SU-DHL-6 (cell line): ENCODE data around the gene CINP.
"Not testable (repeated sequence)": the region's sequence is repeated elsewhere in the genome, so short reads cannot be mapped to it uniquely, and the experiment has no call there.

Experiments used
- H2AFZ ChIP-seq: fragments of 200-600 bp; sonication (generic); 2 replicates; pipeline ENCODE4 v1.6.1; 2014; ENCODE audit warnings: low read depth, mild to moderate bottlenecking, moderate library complexity, mixed read lengths, antibody characterized with exemption, low read length; ENCODE audit not compliant: severe bottlenecking
- H3F3A ChIP-seq: fragments of 200-600 bp; shearing (Covaris generic); 2 replicates; pipeline ENCODE4 v1.6.0; 2016; ENCODE audit warnings: antibody characterized with exemption, mild to moderate bottlenecking; ENCODE audit not compliant: insufficient read depth
- H3K27ac ChIP-seq: fragments of 200-600 bp; sonication (generic); 2 replicates; pipeline ENCODE4 v1.5.1; 2016; ENCODE audit warnings: low read depth, mild to moderate bottlenecking, low read length, moderate library complexity, mixed read lengths
- H3K27me3 ChIP-seq: fragments of 200-600 bp; sonication (generic), shearing (Covaris generic); 2 replicates; pipeline ENCODE4 v1.6.0; 2014; ENCODE audit warnings: mild to moderate bottlenecking, low read length
- H3K36me3 ChIP-seq: fragments of 200-600 bp; sonication (generic); 2 replicates; pipeline ENCODE4 v1.6.1; 2014; ENCODE audit warnings: mild to moderate bottlenecking, low read length, mixed read lengths
- H3K4me2 ChIP-seq: fragments of 300-600, 200-600 bp; shearing (Covaris generic), sonication (generic); 2 replicates; pipeline ENCODE4 v1.6.0; 2014; ENCODE audit warnings: low read length, low read depth, mild to moderate bottlenecking; ENCODE audit not compliant: poor library complexity, severe bottlenecking
- H3K4me3 ChIP-seq: fragments of 200-600 bp; sonication (generic); 2 replicates; pipeline ENCODE4 v1.5.1; 2014; ENCODE audit warnings: antibody characterized with exemption, low read length, mild to moderate bottlenecking, mixed read lengths; ENCODE audit not compliant: insufficient read depth, poor library complexity, severe bottlenecking
- H3K79me2 ChIP-seq: fragments of 200-600 bp; sonication (generic); 2 replicates; pipeline ENCODE4 v1.6.1; 2014; ENCODE audit warnings: mild to moderate bottlenecking, low read length, moderate library complexity; ENCODE audit not compliant: insufficient read depth
- H3K9ac ChIP-seq: fragments of 200-600 bp; sonication (generic); 2 replicates; pipeline ENCODE4 v1.7.0; 2014; ENCODE audit warnings: mild to moderate bottlenecking, low read length
- H3K9me2 ChIP-seq: fragments of 200-600 bp; sonication (generic); replicated peaks from 2 replicates; pipeline ENCODE4 v1.6.1; 2014; ENCODE audit warnings: low read length; ENCODE audit not compliant: insufficient read depth
- H3K9me3 ChIP-seq: fragments of 200-600 bp; sonication (generic); 2 replicates; pipeline ENCODE4 v1.6.1; 2014; ENCODE audit warnings: low read length, mixed read lengths; ENCODE audit not compliant: insufficient read depth
- H4K20me1 ChIP-seq: fragments of 200-600 bp; sonication (generic); 2 replicates; pipeline ENCODE4 v1.6.1; 2014; ENCODE audit warnings: low read depth, mild to moderate bottlenecking, antibody characterized with exemption, low read length, moderate library complexity, mixed read lengths
- CTCF ChIP-seq: fragments of 200-600 bp; sonication (generic); IDR thresholded peaks from one replicate; pipeline ENCODE4 v1.5.1; 2017; ENCODE audit warnings: antibody characterized with exemption, mild to moderate bottlenecking, low read length, moderate library complexity; ENCODE audit not compliant: insufficient read depth, poor library complexity, severe bottlenecking
- EZH2phosphoT487 ChIP-seq: fragments of 200-600 bp; sonication (generic), shearing (Covaris generic); conservative IDR thresholded peaks from 2 replicates; pipeline ENCODE4 v1.6.1; 2018; ENCODE audit warnings: mild to moderate bottlenecking, antibody characterized with exemption, low read length, moderate library complexity, mixed read lengths

CINP gene

GRCh38 chr14:102333795-102334705, 28.6 kb downstream of the CINP start:
- Histone ChIP-seq H3K79me2 (no peaks in the 10 kb centered on the region), H3K9me3 (no peaks in the 10 kb centered on the region), H2AFZ (no peak overlapping the region), H4K20me1 (no peaks in the 10 kb centered on the region), H3K27ac (no peak overlapping the region), H3K9ac (no peak overlapping the region), H3F3A (no peaks in the 10 kb centered on the region), H3K27me3 (no peaks in the 10 kb centered on the region), H3K36me3 (no peaks in the 10 kb centered on the region), H3K4me2 (no peak overlapping the region), H3K9me2 (no peaks in the 10 kb centered on the region), H3K4me3 (no peak overlapping the region)
- no peak for TF ChIP-seq CTCF
- TF ChIP-seq EZH2phosphoT487, result no peak

- Histone ChIP-seq H3K4me2 (no peak overlapping the region), H3K9ac (no peak overlapping the region), H3K9me2 (no peaks in the 10 kb centered on the region), H2AFZ (no peak overlapping the region), H3F3A (no peaks in the 10 kb centered on the region), H3K79me2 (no peaks in the 10 kb centered on the region), H3K36me3 (no peaks in the 10 kb centered on the region), H4K20me1 (no peaks in the 10 kb centered on the region), H3K27ac (no peak overlapping the region), H3K9me3 (no peaks in the 10 kb centered on the region), H3K4me3 (no peak overlapping the region), H3K27me3 (no peaks in the 10 kb centered on the region)
- no peak for TF ChIP-seq CTCF
- TF ChIP-seq EZH2phosphoT487, result no peak
These were observed 29.3 kb downstream of the CINP start for GRCh38 chr14:102333390-102333789.

- H3K27me3 ChIP-seq, result no peaks in the 10 kb centered on the region
- no peaks in the 10 kb centered on the region for H3F3A ChIP-seq
- no peak overlapping the region for H2AFZ ChIP-seq
- no peak overlapping the region for H3K9ac ChIP-seq
- no peak overlapping the region for H3K4me3 ChIP-seq
- no peaks in the 10 kb centered on the region for H3K79me2 ChIP-seq
- no peak for TF ChIP-seq EZH2phosphoT487
- H3K9me2 ChIP-seq, result no peaks in the 10 kb centered on the region
- H4K20me1 ChIP-seq, result no peaks in the 10 kb centered on the region
- no peak overlapping the region for H3K27ac ChIP-seq
- no peak overlapping the region for H3K4me2 ChIP-seq
- no peaks in the 10 kb centered on the region for H3K36me3 ChIP-seq
- H3K9me3 ChIP-seq, result no peaks in the 10 kb centered on the region
These were observed 31.9 kb downstream of the CINP start for GRCh38 chr14:102330806-102331205.

- H3K27ac ChIP-seq, H3K9me2 ChIP-seq: not testable (repeated sequence)
These were observed 33.3 kb downstream of the CINP start for GRCh38 chr14:102329381-102329780.

More at GRCh38 chr14:102329381-102329780, 33.3 kb downstream of the CINP start:
- not testable (repeated sequence) for H3K79me2 ChIP-seq, H3K9ac ChIP-seq, H3K4me2 ChIP-seq, H3K9me3 ChIP-seq, H3K4me3 ChIP-seq, H3K27me3 ChIP-seq, H4K20me1 ChIP-seq, H3F3A ChIP-seq, H2AFZ ChIP-seq, H3K36me3 ChIP-seq
